CD8-positive, alpha-beta memory T cell (primary cell): ENCODE results near the gene SPTBN4. TPM values are rescaled to one million over a fixed set of nuclear protein-coding genes. Genes with fewer than 3 reads are reported as not detected.
"Not testable (repeated sequence)": the region's sequence is repeated elsewhere in the genome, so short reads cannot be mapped to it uniquely, and the experiment has no call there.

ENCODE experiments used
- CTCF ChIA-PET: fragments of 350-600 bp; sonication (Branson Sonifier 250); formaldehyde crosslinking; loops from one replicate; lab custom pipeline; 2021; ENCODE audit warnings: antibody characterized with exemption; lab: Charles Lee
- POLR2A ChIA-PET: fragments of 350-600 bp; sonication (Branson Sonifier 250); formaldehyde crosslinking; loops from one replicate; lab custom pipeline; 2021; ENCODE audit warnings: antibody characterized with exemption; lab: Charles Lee
- DNase-seq, 5 donors: peaks; one replicate each; pipeline versions ENCODE4 v3.0.0 to v3.0.0-alpha.2; 2020 to 2022; ENCODE audit warnings: mixed read lengths in 1 of 5
- H3K27ac ChIP-seq: one replicate; pipeline ENCODE4 v1.7.0; 2013; ENCODE audit warnings: low read depth, mild to moderate bottlenecking, low read length, moderate library complexity
- H3K27me3 ChIP-seq: 2 replicates; pipeline ENCODE4 v1.7.0; 2013; ENCODE audit warnings: low read length, mild to moderate bottlenecking; ENCODE audit not compliant: insufficient read depth, poor library complexity, severe bottlenecking
- H3K36me3 ChIP-seq: 2 replicates; pipeline ENCODE4 v1.7.0; 2013; ENCODE audit warnings: mild to moderate bottlenecking, low read length, moderate library complexity; ENCODE audit not compliant: insufficient read depth
- H3K4me1 ChIP-seq: 2 replicates; pipeline ENCODE4 v1.7.0; 2013; ENCODE audit warnings: mild to moderate bottlenecking, low read length, moderate library complexity; ENCODE audit not compliant: insufficient read depth
- H3K4me3 ChIP-seq: 2 replicates; pipeline ENCODE4 v1.7.0; 2013; ENCODE audit warnings: mild to moderate bottlenecking, low read length
- H3K9me3 ChIP-seq: 2 replicates; pipeline ENCODE4 v1.7.0; 2013; ENCODE audit warnings: mild to moderate bottlenecking, low read length
- H3K27ac Mint-ChIP-seq, 8 donors: one replicate each; pipeline ENCODE4 v1.8.0; 2020 to 2021; ENCODE audit warnings: mixed read lengths in 8 of 8, mild to moderate bottlenecking in 6 of 8, inconsistent platforms in 3 of 8, moderate library complexity in 3 of 8
- H3K27me3 Mint-ChIP-seq, 2 donors: one replicate each; pipeline ENCODE4 v1.8.0; 2020 to 2021; ENCODE audit warnings: mixed read lengths in 2 of 2, mild to moderate bottlenecking in 1 of 2, moderate library complexity in 1 of 2
- H3K36me3 Mint-ChIP-seq, 3 donors: one replicate each; pipeline ENCODE4 v1.8.0; 2020 to 2021; ENCODE audit warnings: mixed read lengths in 3 of 3, inconsistent platforms in 1 of 3, mild to moderate bottlenecking in 1 of 3
- H3K4me1 Mint-ChIP-seq, 3 donors: one replicate each; pipeline ENCODE4 v1.8.0; 2020 to 2021; ENCODE audit warnings: mixed read lengths in 3 of 3, inconsistent platforms in 1 of 3, mild to moderate bottlenecking in 1 of 3
- H3K4me3 Mint-ChIP-seq, 7 donors: one replicate each; pipeline ENCODE4 v1.8.0; 2020 to 2021; ENCODE audit warnings: mixed read lengths in 7 of 7, mild to moderate bottlenecking in 6 of 7, moderate library complexity in 4 of 7, inconsistent platforms in 2 of 7
- H3K9me3 Mint-ChIP-seq, 5 donors: one replicate each; pipeline ENCODE4 v1.8.0; 2020 to 2022; ENCODE audit warnings: mixed read lengths in 5 of 5, mild to moderate bottlenecking in 3 of 5, moderate library complexity in 2 of 5, inconsistent platforms in 1 of 5
- polyA plus RNA-seq: library from polyadenylated mRNA; unstranded; fragments of 300-500 nt; fragmentation: Illumina TruSeq; gene quantifications from one replicate; pipeline ENCODE4 v1.2.3, GENCODE V29; 2021
- total RNA-seq, 2 experiments: library from RNA; stranded (reverse); gene quantifications; one replicate each; pipeline ENCODE4 v1.2.3, GENCODE V29; 2021

SPTBN4 gene
- total and polyA plus RNA-seq, 3 experiments from 2014 or later: 0.49 to 1.2 TPM; not detected in 1

DNA sequence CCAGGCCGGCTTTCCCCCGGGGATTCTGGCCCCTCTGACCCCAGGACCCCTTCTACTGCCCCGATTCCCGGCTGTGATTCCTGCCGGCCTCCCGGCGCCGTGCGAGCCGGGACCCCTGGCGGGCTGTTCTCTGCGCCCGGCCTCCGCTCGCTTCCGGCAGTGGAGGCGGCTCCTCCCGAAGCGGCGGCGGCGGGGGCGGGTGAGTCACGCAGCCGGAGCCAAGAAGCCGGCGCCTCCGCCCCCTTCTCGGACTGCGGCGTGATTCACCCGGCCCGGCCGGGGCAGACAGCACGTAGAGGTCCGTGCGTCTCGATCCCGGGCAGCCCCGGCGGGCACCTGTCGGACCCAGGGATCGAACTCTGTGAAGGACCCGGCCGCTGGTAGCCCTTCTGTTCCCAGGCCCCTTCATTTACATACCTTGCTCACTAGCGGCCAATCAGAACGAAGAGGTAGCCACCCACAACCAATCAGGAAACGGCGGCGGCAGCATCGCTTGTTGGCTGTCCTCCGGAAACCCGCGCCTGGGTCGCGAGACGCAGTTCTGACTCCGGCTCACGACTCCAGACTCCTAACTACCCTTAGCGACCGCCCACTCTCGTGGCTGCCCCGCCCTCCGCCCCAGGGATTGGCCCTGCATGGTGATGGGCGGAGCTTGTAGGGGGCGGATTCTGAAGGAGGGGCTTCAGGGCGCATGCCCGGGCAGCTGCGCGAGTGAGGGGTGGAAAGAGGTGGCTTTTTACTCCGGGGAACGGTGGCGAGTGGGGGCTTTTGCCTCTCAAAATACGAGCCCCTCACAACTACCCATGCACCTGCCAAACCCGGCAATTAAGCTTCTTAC, 41.1 kb upstream of the SPTBN4 start, which contains the start of gene SERTAD1:
TSS of gene SERTAD1 (minus strand) at position 543 of the 838 bp plus-strand sequence. CDS start 2,446 bp downstream, outside the sequence.
- Mint-ChIP-seq H3K36me3 (peaks cover 0 to 26% (median 0%) of the 10 kb centered on the region in 3 donors), H3K4me3 (peak within 1 kb of the TSS; percentile 90 to 99 (median 96)), H3K27me3 (peaks cover 0 to 5% of the 10 kb centered on the region in 2 donors), H3K4me1 (peaks cover 25 to 33% (median 31%) of the 10 kb centered on the region in 3 donors), H3K9me3 (no peaks in the 10 kb centered on the region), H3K27ac (peak within 1 kb of the TSS; percentile 94 to 100 (median 98))
- Histone ChIP-seq H3K36me3 (no peaks in the 10 kb centered on the region), H3K27ac (peak within 1 kb of the TSS; percentile 90), H3K9me3 (no peaks in the 10 kb centered on the region), H3K4me1 (peaks cover 20% of the 10 kb centered on the region), H3K4me3 (peak within 1 kb of the TSS; percentile 97), H3K27me3 (no peaks in the 10 kb centered on the region)
- peak; percentile 100 for DNase-seq
- ChIA-PET CTCF (interaction anchor here (0.7 to 2.4 kb wide), 7 partner anchors 9 to 209 kb away, joined by 3 to 13 read pairs (median 4); partner anchors contain the start of genes PRX and SERTAD3), POLR2A (interaction anchor here (0.6 to 2.2 kb wide), 7 partner anchors 9 to 178 kb away, joined by 3 to 27 read pairs (median 5); partner anchors contain the start of genes BLVRB and SERTAD3)

DNA sequence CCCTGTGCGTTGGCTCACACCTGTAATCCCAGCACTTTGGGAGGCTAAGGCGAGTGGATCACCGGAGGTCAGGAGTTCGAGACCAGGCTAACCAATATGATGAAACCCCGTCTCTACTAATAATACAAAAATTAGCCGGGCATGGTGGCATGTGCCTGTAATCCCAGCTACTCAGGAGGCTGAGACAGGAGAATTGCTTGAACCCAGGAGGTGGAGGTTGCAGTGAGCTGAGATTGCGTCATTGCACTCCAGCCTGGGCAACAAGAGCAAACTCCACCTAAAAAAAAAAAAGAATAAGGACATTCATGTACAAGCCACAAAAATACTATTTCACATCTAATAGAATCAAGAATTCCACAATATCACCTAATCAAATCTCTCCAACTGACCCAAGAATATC, 38.6 kb upstream of the SPTBN4 start:
- DNase-seq, H3K27ac ChIP-seq, POLR2A ChIA-PET, H3K27me3 ChIP-seq, H3K9me3 ChIP-seq, H3K36me3 ChIP-seq, H3K4me1 ChIP-seq, H3K9me3 Mint-ChIP-seq, H3K4me3 ChIP-seq: not testable (repeated sequence)
- H3K27me3 Mint-ChIP-seq: peaks cover 0 to 10% of the 10 kb centered on the region in 2 donors
- peak overlapping the region in 1 of 8 donors; percentile 17 for H3K27ac Mint-ChIP-seq
- H3K4me1 Mint-ChIP-seq: peaks cover 16 to 24% (median 22%) of the 10 kb centered on the region in 3 donors
- CTCF ChIA-PET: interaction anchor here (1.4 kb wide), 1 partner anchor 37 kb away, joined by 4 read pairs; the partner anchor contains the start of gene BLVRB
- peak overlapping the region in 1 of 7 donors; percentile 10 for H3K4me3 Mint-ChIP-seq
- peaks cover 0 to 13% (median 0%) of the 10 kb centered on the region in 3 donors for H3K36me3 Mint-ChIP-seq

DNA sequence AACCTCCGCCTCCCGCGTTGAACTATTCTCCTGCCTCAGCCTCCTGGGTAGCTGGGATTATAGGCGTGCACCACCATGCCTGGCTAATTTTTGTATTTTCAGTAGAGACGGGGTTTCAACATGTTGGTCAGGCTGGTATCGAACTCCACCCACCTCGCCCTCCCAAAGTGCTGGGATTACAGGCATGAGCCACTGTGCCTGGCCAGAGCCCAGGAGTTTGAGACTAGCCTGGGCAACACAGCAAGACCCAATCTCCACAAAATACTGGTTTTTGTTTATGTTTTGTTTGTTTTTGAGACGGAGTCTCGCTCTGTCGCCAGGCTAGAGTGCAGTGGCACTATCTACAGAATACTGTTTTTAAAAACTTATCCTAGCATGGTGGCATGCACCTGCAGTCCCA, 36.6 kb upstream of the SPTBN4 start:
- H3K9me3 Mint-ChIP-seq, H3K4me3 Mint-ChIP-seq, H3K4me3 ChIP-seq, H3K4me1 ChIP-seq, H3K27ac ChIP-seq, H3K36me3 Mint-ChIP-seq, H3K27me3 ChIP-seq, DNase-seq, H3K27ac Mint-ChIP-seq, H3K36me3 ChIP-seq, H3K27me3 Mint-ChIP-seq, H3K9me3 ChIP-seq: not testable (repeated sequence)
- H3K4me1 Mint-ChIP-seq: peaks cover 14 to 20% (median 17%) of the 10 kb centered on the region in 3 donors
- CTCF ChIA-PET: interaction anchor here (2.9 kb wide), 1 partner anchor 9 kb away, joined by 13 read pairs; no protein-coding TSS in a partner anchor
- POLR2A ChIA-PET: interaction anchor here (0.7 kb wide), 1 partner anchor 1088 kb away, joined by 4 read pairs; the partner anchor contains the start of gene SAMD4B

DNA sequence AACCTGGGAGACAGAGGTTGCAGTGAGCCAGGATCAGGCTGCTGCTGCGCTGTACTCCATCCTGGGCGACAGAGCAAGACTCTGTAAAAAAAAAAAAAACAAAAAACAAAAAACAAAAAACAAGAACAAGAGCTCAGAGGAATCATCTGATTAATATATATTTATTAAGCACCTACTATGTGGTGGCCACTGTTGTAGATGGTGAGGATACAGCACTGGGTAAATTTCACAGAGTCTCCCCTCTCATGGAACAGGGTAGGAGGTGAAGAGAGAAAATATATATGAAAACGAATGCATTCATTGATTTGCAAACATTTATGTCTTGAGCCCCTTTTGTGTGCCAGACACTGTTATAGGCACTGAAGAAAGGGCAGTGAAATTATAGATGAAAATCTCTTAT, 35.1 kb upstream of the SPTBN4 start:
- H3K9me3 ChIP-seq: no peaks in the 10 kb centered on the region
- H3K4me1 ChIP-seq: peaks cover 5% of the 10 kb centered on the region
- no peak for DNase-seq
- peaks cover 0 to 3% (median 0%) of the 10 kb centered on the region in 3 donors for H3K36me3 Mint-ChIP-seq
- no peaks in the 10 kb centered on the region for H3K27me3 ChIP-seq
- CTCF ChIA-PET: interaction anchor here (2.9 kb wide), 1 partner anchor 11 kb away, joined by 13 read pairs; no protein-coding TSS in a partner anchor
- no peaks in the 10 kb centered on the region for H3K9me3 Mint-ChIP-seq
- H3K4me3 Mint-ChIP-seq: peak overlapping the region in 3 of 7 donors; percentile 12 to 34 (median 22)
- peaks cover 7 to 11% (median 8%) of the 10 kb centered on the region in 3 donors for H3K4me1 Mint-ChIP-seq
- peak overlapping the region in 2 of 8 donors; percentile 11 to 48 for H3K27ac Mint-ChIP-seq
- H3K27me3 Mint-ChIP-seq: peaks cover 2 to 5% of the 10 kb centered on the region in 2 donors
- POLR2A ChIA-PET: no interaction called here
- no peak overlapping the region for H3K4me3 ChIP-seq
- no peak overlapping the region for H3K27ac ChIP-seq
- no peaks in the 10 kb centered on the region for H3K36me3 ChIP-seq

DNA sequence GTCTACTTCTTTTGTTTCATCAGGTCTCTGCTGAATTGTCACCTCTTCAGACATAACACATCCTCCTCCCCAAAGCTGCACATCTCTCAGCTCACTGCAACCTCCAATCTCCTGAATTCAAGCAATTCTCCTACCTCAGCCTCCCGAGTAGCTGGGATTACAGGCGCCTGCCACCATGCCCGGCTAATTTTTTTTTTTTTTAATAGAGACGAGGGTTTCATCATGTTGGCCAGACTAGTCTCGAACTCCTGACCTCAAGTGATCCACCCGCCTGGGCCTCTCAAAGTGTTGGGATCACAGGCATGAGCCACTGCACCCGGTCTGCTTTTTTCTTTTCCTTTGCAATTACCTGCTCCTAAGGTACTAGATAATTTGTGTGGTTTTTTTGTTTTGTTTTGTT, 34.0 kb upstream of the SPTBN4 start:
- H3K27me3 ChIP-seq, H3K27me3 Mint-ChIP-seq, H3K27ac Mint-ChIP-seq, H3K4me3 ChIP-seq, H3K36me3 Mint-ChIP-seq, H3K36me3 ChIP-seq, H3K9me3 Mint-ChIP-seq, H3K9me3 ChIP-seq, POLR2A ChIA-PET, DNase-seq, H3K4me1 ChIP-seq: not testable (repeated sequence)
- CTCF ChIA-PET: interaction anchor here (1.5 kb wide), 1 partner anchor 12 kb away, joined by 9 read pairs; no protein-coding TSS in a partner anchor
- peak overlapping the region; percentile 83 for H3K27ac ChIP-seq
- peak overlapping the region in 4 of 7 donors; percentile 88 to 93 (median 90) for H3K4me3 Mint-ChIP-seq
- H3K4me1 Mint-ChIP-seq: peaks cover 7 to 11% (median 8%) of the 10 kb centered on the region in 3 donors

DNA sequence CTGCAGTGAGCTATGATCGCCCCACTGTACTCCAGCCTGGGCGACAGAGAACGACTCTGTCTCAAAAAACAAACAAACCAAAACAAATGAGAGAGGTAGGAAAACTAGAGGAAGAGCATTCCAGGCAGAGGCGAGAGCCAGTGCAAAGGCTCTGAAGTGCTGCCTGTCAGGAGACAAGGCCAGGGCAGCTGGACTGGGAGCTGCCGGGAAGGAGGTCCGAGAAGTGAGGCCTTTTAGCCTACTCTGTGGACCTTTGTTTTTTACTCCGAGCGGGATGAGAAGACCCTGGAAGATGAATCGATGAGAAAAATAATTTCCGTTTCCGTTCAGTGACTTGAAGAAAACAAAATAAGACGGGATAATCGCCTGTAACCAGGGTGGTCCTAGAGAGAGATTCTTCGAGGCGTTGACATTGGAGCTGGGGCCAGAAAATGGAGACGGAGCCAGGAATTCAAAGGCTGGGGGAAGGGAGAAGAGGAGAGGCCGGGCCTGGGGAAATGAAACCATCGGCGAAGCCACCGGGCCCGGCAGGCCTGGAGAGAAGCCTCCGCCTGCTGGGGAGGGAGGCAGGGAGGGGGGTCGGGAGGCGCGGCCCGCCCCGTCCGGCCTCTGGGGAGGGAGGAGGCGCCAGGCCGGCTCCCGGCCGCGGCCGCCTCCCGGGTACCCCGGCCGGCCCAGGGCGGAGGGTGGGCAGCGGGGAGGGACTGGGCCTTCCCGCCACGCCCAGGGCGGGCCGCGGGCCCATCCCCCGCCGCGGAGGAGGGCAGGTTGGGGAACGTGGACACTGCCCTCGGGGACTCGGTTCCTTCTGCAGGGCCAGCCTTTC, 33.2 kb upstream of the SPTBN4 start:
- Mint-ChIP-seq H3K36me3 (peaks cover 0 to 3% (median 0%) of the 10 kb centered on the region in 3 donors), H3K27me3 (peaks cover 2 to 5% of the 10 kb centered on the region in 2 donors), H3K9me3 (no peaks in the 10 kb centered on the region), H3K4me1 (peaks cover 7 to 11% (median 8%) of the 10 kb centered on the region in 3 donors), H3K27ac (peak overlapping the region; percentile 70 to 98 (median 94)), H3K4me3 (peak overlapping the region; percentile 87 to 93 (median 90))
- Histone ChIP-seq H3K4me1 (peaks cover 5% of the 10 kb centered on the region), H3K9me3 (no peaks in the 10 kb centered on the region), H3K4me3 (peak overlapping the region; percentile 49), H3K27ac (peak overlapping the region; percentile 83), H3K36me3 (no peaks in the 10 kb centered on the region), H3K27me3 (no peaks in the 10 kb centered on the region)
- ChIA-PET POLR2A (interaction anchor here (1.0 kb wide), 1 partner anchor 9 kb away, joined by 6 read pairs; no protein-coding TSS in a partner anchor), CTCF (interaction anchor here (1.1 to 1.5 kb wide), 2 partner anchors 7 to 13 kb away, joined by 3 to 9 read pairs; partner anchors contain the start of gene SERTAD1)
- peak; percentile 30 to 70 (median 50) for DNase-seq

DNA sequence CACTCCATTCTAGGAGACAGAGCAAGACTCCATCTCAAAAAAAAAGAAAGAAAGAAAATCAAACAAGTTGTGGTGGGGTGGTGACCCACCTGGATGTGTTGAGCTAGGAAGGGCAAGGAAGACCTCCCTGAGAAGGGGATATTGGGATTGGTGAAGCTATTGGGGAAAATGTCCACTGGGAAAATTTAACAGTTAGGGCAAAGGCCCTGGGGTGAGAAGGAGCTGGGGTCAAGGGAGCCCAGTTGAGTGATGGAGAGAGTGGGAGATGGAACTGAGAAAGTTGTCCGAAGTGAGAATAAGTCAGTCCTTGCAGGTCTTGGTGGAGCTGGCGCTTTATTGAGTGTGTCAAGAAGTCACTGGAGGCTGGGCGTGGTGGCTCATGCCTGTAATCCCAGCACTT, 28.5 kb upstream of the SPTBN4 start:
- H3K9me3 Mint-ChIP-seq: no peaks in the 10 kb centered on the region
- H3K27ac Mint-ChIP-seq: peak overlapping the region in 2 of 8 donors; percentile 72 to 75
- H3K36me3 Mint-ChIP-seq: peaks cover 0 to 29% (median 3%) of the 10 kb centered on the region in 3 donors
- Histone ChIP-seq H3K4me1 (peaks cover 13% of the 10 kb centered on the region), H3K27ac (no peak overlapping the region), H3K27me3 (no peaks in the 10 kb centered on the region), H3K4me3 (no peak overlapping the region), H3K9me3 (no peaks in the 10 kb centered on the region), H3K36me3 (peaks cover 24% of the 10 kb centered on the region)
- CTCF ChIA-PET: interaction anchor here (0.7 to 2.3 kb wide), 2 partner anchors 17 to 95 kb away, joined by 3 to 8 read pairs; no protein-coding TSS in a partner anchor
- H3K4me3 Mint-ChIP-seq: no peak overlapping the region
- H3K27me3 Mint-ChIP-seq: peaks cover 0 to 2% of the 10 kb centered on the region in 2 donors
- no peak for DNase-seq
- POLR2A ChIA-PET: no interaction called here
- H3K4me1 Mint-ChIP-seq: peaks cover 17 to 26% (median 18%) of the 10 kb centered on the region in 3 donors
